ENCODE data around the gene NAA40. TPM values are rescaled to one million over a fixed set of nuclear protein-coding genes. Genes with fewer than 3 reads are reported as not detected.

Gene NAA40
- total RNA-seq: 18.7 TPM
- long read RNA-seq, full-length matches to known transcripts: 12 of 13 reads
- long read RNA-seq, partial matches to known transcripts: 1 of 13 reads
- long read RNA-seq, other reads (novel, unspliced or antisense): 0 of 13 reads

GRCh38 chr11:63938479-63939396 lies at the start of gene NAA40:
NAA40 (plus strand) TSS chr11:63939002; CDS start chr11:63939097, 95 bp downstream.
- DNase-seq (ENCODE audit: missing footprints): peak; percentile 95
- intact Hi-C loops (cut with DNase I): loop anchor here (1.0 to 2.0 kb wide), 2 partner anchors 21 to 66 kb away; partner anchors contain the start of gene RCOR2
- peak; percentile 93 for ATAC-seq

GRCh38 chr11:63889344-63889743 lies 49.5 kb upstream of the NAA40 start:
- ATAC-seq (no peak), DNase-seq (ENCODE audit: missing footprints) (no peak)
- intact Hi-C loops (cut with DNase I): no loop called here

GRCh38 chr11:63890368-63890767 lies 48.4 kb upstream of the NAA40 start:
- DNase-seq (ENCODE audit: missing footprints) (no peak), ATAC-seq (no peak)
- intact Hi-C loops (cut with DNase I): no loop called here

GRCh38 chr11:63892228-63892627 lies 46.6 kb upstream of the NAA40 start:
- intact Hi-C loops (cut with DNase I): no loop called here

GRCh38 chr11:63893355-63893754 lies 45.4 kb upstream of the NAA40 start:
- ATAC-seq: no peak
- DNase-seq (ENCODE audit: missing footprints): no peak
- intact Hi-C loops (cut with DNase I): no loop called here

More at GRCh38 chr11:63892228-63892627, 46.6 kb upstream of the NAA40 start:
- ATAC-seq: no peak
- DNase-seq (ENCODE audit: missing footprints): no peak

- no peak for DNase-seq (ENCODE audit: missing footprints)
- no peak for ATAC-seq
- intact Hi-C loops (cut with DNase I): no loop called here
Observed at GRCh38 chr11:63896071-63896470, 42.7 kb upstream of the NAA40 start.

GRCh38 chr11:63897459-63898146 lies 41.2 kb upstream of the NAA40 start:
- intact Hi-C loops (cut with DNase I): no loop called here
- no peak for ATAC-seq

GRCh38 chr11:63901660-63902059 lies 37.1 kb upstream of the NAA40 start:
- intact Hi-C loops (cut with DNase I): no loop called here
- DNase-seq (ENCODE audit: missing footprints) (no peak), ATAC-seq (no peak)

More at GRCh38 chr11:63897459-63898146, 41.2 kb upstream of the NAA40 start:
- DNase-seq (ENCODE audit: missing footprints): no peak

- no peak for ATAC-seq
- no peak for DNase-seq (ENCODE audit: missing footprints)
- intact Hi-C loops (cut with DNase I): no loop called here
Observed at GRCh38 chr11:63903884-63904283, 34.9 kb upstream of the NAA40 start.

GRCh38 chr11:63904743-63905142 lies 34.1 kb upstream of the NAA40 start:
- no peak for ATAC-seq
- no peak for DNase-seq (ENCODE audit: missing footprints)
- intact Hi-C loops (cut with DNase I): loop anchor here (5.0 kb wide), 1 partner anchor 38 kb away; no protein-coding TSS in a partner anchor

GRCh38 chr11:63905179-63905578 lies 33.6 kb upstream of the NAA40 start:
- no peak for ATAC-seq
- no peak for DNase-seq (ENCODE audit: missing footprints)
- intact Hi-C loops (cut with DNase I): loop anchor here (5.0 kb wide), 1 partner anchor 37 kb away; no protein-coding TSS in a partner anchor

GRCh38 chr11:63906087-63906486 lies 32.7 kb upstream of the NAA40 start:
- DNase-seq (ENCODE audit: missing footprints) (no peak), ATAC-seq (no peak)
- intact Hi-C loops (cut with DNase I): loop anchor here (5.0 kb wide), 1 partner anchor 36 kb away; no protein-coding TSS in a partner anchor

- intact Hi-C loops (cut with DNase I): loop anchor here (5.0 kb wide), 1 partner anchor 36 kb away; no protein-coding TSS in a partner anchor
- DNase-seq (ENCODE audit: missing footprints) (no peak), ATAC-seq (no peak)
Observed at GRCh38 chr11:63906585-63906984, 32.2 kb upstream of the NAA40 start.

GRCh38 chr11:63907063-63907462 lies 31.7 kb upstream of the NAA40 start:
- ATAC-seq (no peak), DNase-seq (ENCODE audit: missing footprints) (no peak)
- intact Hi-C loops (cut with DNase I): loop anchor here (5.0 kb wide), 1 partner anchor 35 kb away; no protein-coding TSS in a partner anchor

- no peak for ATAC-seq
- no peak for DNase-seq (ENCODE audit: missing footprints)
- intact Hi-C loops (cut with DNase I): loop anchor here (5.0 kb wide), 1 partner anchor 34 kb away; no protein-coding TSS in a partner anchor
Observed at GRCh38 chr11:63907808-63908530, 30.8 kb upstream of the NAA40 start.

- DNase-seq (ENCODE audit: missing footprints): no peak
- peak; percentile 70 for ATAC-seq
- intact Hi-C loops (cut with DNase I): loop anchor here (5.0 kb wide), 1 partner anchor 33 kb away; no protein-coding TSS in a partner anchor
Observed at GRCh38 chr11:63908631-63909401, 30.0 kb upstream of the NAA40 start.

- intact Hi-C loops (cut with DNase I): loop anchor here (5.0 kb wide), 1 partner anchor 32 kb away; no protein-coding TSS in a partner anchor
- ATAC-seq (no peak), DNase-seq (ENCODE audit: missing footprints) (peak; percentile 34)
Observed at GRCh38 chr11:63909591-63910506, 29.0 kb upstream of the NAA40 start.
